ENCODE results near the gene MAML3. TPM values are rescaled to one million over a fixed set of nuclear protein-coding genes. Genes with fewer than 3 reads are reported as not detected.

MAML3 gene
- total and polyA plus RNA-seq, 7 experiments from 2014 or later = 0.53 to 9.4 (median 3.3) TPM

- Mint-ChIP-seq H3K36me3 (no peaks in the 10 kb centered on the region), H3K4me3 (peak overlapping the region in 1 of 10 donors; percentile 12), H3K27me3 (peaks cover 0 to 39% (median 0%) of the 10 kb centered on the region in 5 donors), H3K9me3 (peaks cover 0 to 2% (median 0%) of the 10 kb centered on the region in 11 donors), H3K27ac (no peak overlapping the region), H3K4me1 (peaks cover 9 to 32% (median 22%) of the 10 kb centered on the region in 7 donors)
- H3K9me3 ChIP-seq (ENCODE audit: control insufficient read depth in 2 of 3, low read length in 3 of 3) = no peaks in the 10 kb centered on the region
- no peak overlapping the region for H3K4me3 ChIP-seq (ENCODE audit: low read length)
- no peaks in the 10 kb centered on the region for H3K36me3 ChIP-seq (ENCODE audit: control insufficient read depth in 2 of 3, insufficient read depth in 3 of 3, low read length in 3 of 3)
- DNase-seq (no peak), ATAC-seq (no peak)
- no peaks in the 10 kb centered on the region for H3K27me3 ChIP-seq (ENCODE audit: control insufficient read depth in 2 of 2, insufficient read depth in 2 of 2, low read length in 2 of 2)
- peaks cover 0 to 6% of the 10 kb centered on the region in 2 donors for H3K4me1 ChIP-seq (ENCODE audit: control insufficient read depth in 2 of 2, insufficient read depth in 2 of 2, low read length in 2 of 2)
- intact Hi-C loops (cut with micrococcal nuclease) = loop anchor here (2.0 to 5.0 kb wide), 2 partner anchors 14 to 34 kb away; no protein-coding TSS in a partner anchor
- no peak overlapping the region for H3K27ac ChIP-seq (ENCODE audit: low read depth, low read length)
- ChIA-PET CTCF (no interaction called here), POLR2A (no interaction called here)
Observed at GRCh38 chr4:140080883-140081282, 73.1 kb downstream of the MAML3 start.

- ATAC-seq (no peak), DNase-seq (no peak)
- H3K27ac ChIP-seq (ENCODE audit: low read depth, low read length) = no peak overlapping the region
- H3K27me3 ChIP-seq (ENCODE audit: control insufficient read depth in 2 of 2, insufficient read depth in 2 of 2, low read length in 2 of 2) = no peaks in the 10 kb centered on the region
- no peaks in the 10 kb centered on the region for H3K9me3 ChIP-seq (ENCODE audit: control insufficient read depth in 2 of 3, low read length in 3 of 3)
- H3K4me3 ChIP-seq (ENCODE audit: low read length) = no peak overlapping the region
- peaks cover 0 to 6% of the 10 kb centered on the region in 2 donors for H3K4me1 ChIP-seq (ENCODE audit: control insufficient read depth in 2 of 2, insufficient read depth in 2 of 2, low read length in 2 of 2)
- H3K36me3 Mint-ChIP-seq = peaks cover 0 to 3% (median 0%) of the 10 kb centered on the region in 5 donors
- H3K9me3 Mint-ChIP-seq = no peaks in the 10 kb centered on the region
- H3K27me3 Mint-ChIP-seq = peaks cover 0 to 40% (median 0%) of the 10 kb centered on the region in 5 donors
- H3K4me1 Mint-ChIP-seq = peaks cover 7 to 44% (median 25%) of the 10 kb centered on the region in 7 donors
- no peak overlapping the region for H3K4me3 Mint-ChIP-seq
- ChIA-PET POLR2A (interaction anchor here (0.7 to 0.8 kb wide), 3 partner anchors 11 to 27 kb away, joined by 3 read pairs; no protein-coding TSS in a partner anchor), CTCF (no interaction called here)
- intact Hi-C loops (cut with micrococcal nuclease) = loop anchor here in 1 of 2 donors (1.0 kb wide), 1 partner anchor 8 kb away; no protein-coding TSS in a partner anchor
- H3K36me3 ChIP-seq (ENCODE audit: control insufficient read depth in 2 of 3, insufficient read depth in 3 of 3, low read length in 3 of 3) = no peaks in the 10 kb centered on the region
- peak overlapping the region in 2 of 9 donors; percentile 2 to 5 for H3K27ac Mint-ChIP-seq
Observed at GRCh38 chr4:140078366-140078765, 75.6 kb downstream of the MAML3 start.

DNA sequence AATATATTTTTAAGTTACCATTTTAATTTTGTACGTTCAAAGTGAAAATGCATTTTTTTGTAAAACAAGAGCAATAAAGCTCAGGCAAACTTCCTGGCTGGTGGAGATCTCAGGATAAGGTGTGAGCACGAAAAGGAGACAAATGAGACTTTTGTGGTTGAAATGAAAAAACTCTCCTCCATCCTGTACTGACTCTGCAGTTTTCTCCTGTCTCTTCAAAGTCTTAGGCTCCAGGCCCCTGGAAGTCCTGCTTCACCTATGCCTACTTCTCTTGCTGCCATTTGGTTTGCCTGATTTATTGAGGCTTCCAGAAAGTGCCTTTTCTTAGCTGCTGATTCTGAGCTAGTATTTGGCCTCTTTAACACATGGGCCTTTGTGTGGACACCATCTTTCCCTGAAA is 77.7 kb downstream of the MAML3 start:
- Histone ChIP-seq H3K9me3 (ENCODE audit: control insufficient read depth in 2 of 3, low read length in 3 of 3) (no peaks in the 10 kb centered on the region), H3K4me1 (ENCODE audit: control insufficient read depth in 2 of 2, insufficient read depth in 2 of 2, low read length in 2 of 2) (peaks cover 9 to 22% of the 10 kb centered on the region in 2 donors), H3K27ac (ENCODE audit: low read depth, low read length) (no peak overlapping the region), H3K27me3 (ENCODE audit: control insufficient read depth in 2 of 2, insufficient read depth in 2 of 2, low read length in 2 of 2) (no peaks in the 10 kb centered on the region), H3K36me3 (ENCODE audit: control insufficient read depth in 2 of 3, insufficient read depth in 3 of 3, low read length in 3 of 3) (no peaks in the 10 kb centered on the region), H3K4me3 (ENCODE audit: low read length) (no peak overlapping the region)
- Mint-ChIP-seq H3K4me3 (peak overlapping the region in 4 of 10 donors; percentile 20 to 60 (median 41)), H3K27ac (peak overlapping the region in 4 of 9 donors; percentile 38 to 71 (median 48)), H3K9me3 (peaks cover 0 to 1% (median 0%) of the 10 kb centered on the region in 11 donors), H3K4me1 (peaks cover 22 to 58% (median 44%) of the 10 kb centered on the region in 7 donors), H3K36me3 (peaks cover 0 to 3% (median 0%) of the 10 kb centered on the region in 5 donors), H3K27me3 (peaks cover 0 to 46% (median 0%) of the 10 kb centered on the region in 5 donors)
- DNase-seq (peak in 1 of 9 donors; percentile 19), ATAC-seq (no peak)
- intact Hi-C loops (cut with micrococcal nuclease) = no loop called here
- ChIA-PET CTCF (no interaction called here), POLR2A (interaction anchor here (0.6 kb wide), 1 partner anchor 17 kb away, joined by 3 read pairs; no protein-coding TSS in a partner anchor)

DNA sequence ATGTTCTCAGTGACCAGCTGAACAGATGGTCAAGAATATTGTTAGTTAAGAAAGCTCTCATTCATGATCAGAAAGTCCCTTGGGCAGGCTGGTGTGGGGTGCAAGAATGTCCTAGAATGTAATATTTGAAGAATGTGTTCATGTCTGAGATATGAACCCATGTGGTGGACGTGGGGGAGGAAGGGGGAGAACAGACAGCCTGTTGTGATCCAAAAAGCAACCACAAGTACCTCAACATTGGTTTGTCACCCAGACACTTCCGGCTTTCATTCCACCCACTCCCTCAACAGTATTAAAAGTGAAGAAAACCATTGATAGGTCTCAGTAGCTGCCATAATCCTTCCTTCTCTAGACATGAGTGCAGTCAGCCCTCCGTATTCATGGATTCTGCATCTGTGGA is 82.2 kb downstream of the MAML3 start:
- Histone ChIP-seq H3K9me3 (ENCODE audit: control insufficient read depth in 2 of 3, low read length in 3 of 3) (no peaks in the 10 kb centered on the region), H3K27ac (ENCODE audit: low read depth, low read length) (peak overlapping the region; percentile 54), H3K36me3 (ENCODE audit: control insufficient read depth in 2 of 3, insufficient read depth in 3 of 3, low read length in 3 of 3) (no peaks in the 10 kb centered on the region), H3K4me1 (ENCODE audit: control insufficient read depth in 2 of 2, insufficient read depth in 2 of 2, low read length in 2 of 2) (peaks cover 18 to 30% of the 10 kb centered on the region in 2 donors), H3K27me3 (ENCODE audit: control insufficient read depth in 2 of 2, insufficient read depth in 2 of 2, low read length in 2 of 2) (no peaks in the 10 kb centered on the region), H3K4me3 (ENCODE audit: low read length) (peak overlapping the region; percentile 33)
- peaks cover 0 to 59% (median 0%) of the 10 kb centered on the region in 5 donors for H3K27me3 Mint-ChIP-seq
- H3K36me3 Mint-ChIP-seq = peaks cover 0 to 9% (median 0%) of the 10 kb centered on the region in 5 donors
- ATAC-seq (peak; percentile 91), DNase-seq (peak in 8 of 9 donors; percentile 62 to 84 (median 78))
- H3K4me3 Mint-ChIP-seq = peak overlapping the region; percentile 69 to 91 (median 82)
- POLR2A ChIA-PET = interaction anchor here (0.6 to 3.2 kb wide), 6 partner anchors 10 to 301 kb away, joined by 3 to 53 read pairs (median 4); partner anchors contain the start of gene MAML3
- peaks cover 0 to 1% (median 0%) of the 10 kb centered on the region in 11 donors for H3K9me3 Mint-ChIP-seq
- intact Hi-C loops (cut with micrococcal nuclease) = loop anchor here (1.0 to 5.0 kb wide), 6 partner anchors 11 to 453 kb away; partner anchors contain the start of gene ELMOD2 (in 1 of the 2)
- peaks cover 41 to 61% (median 56%) of the 10 kb centered on the region in 7 donors for H3K4me1 Mint-ChIP-seq
- CTCF ChIA-PET = interaction anchor here (0.6 to 2.2 kb wide), 4 partner anchors 24 to 84 kb away, joined by 3 to 5 read pairs (median 3); no protein-coding TSS in a partner anchor
- H3K27ac Mint-ChIP-seq = peak overlapping the region; percentile 84 to 98 (median 91)

DNA sequence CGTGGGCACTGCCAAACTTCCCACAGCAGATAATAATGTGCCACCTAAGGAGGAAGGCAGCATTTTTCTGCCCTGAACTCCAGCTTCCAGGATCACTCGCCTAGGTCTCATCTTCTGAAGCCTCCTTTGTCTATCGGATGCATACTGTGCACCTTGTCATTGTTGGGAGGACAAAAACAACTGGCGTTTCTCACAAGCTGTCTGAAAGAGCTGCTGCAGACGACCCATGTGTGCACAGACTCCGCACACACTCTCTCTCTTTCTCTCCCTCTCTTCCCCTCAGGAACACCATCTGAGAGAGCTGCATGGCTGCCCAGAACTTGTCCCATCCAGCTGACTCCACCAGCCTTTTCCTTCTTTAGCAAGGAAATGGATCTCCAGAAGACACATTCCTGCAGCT is 83.0 kb downstream of the MAML3 start:
- Mint-ChIP-seq H3K27me3 (peaks cover 0 to 67% (median 0%) of the 10 kb centered on the region in 5 donors), H3K27ac (peak overlapping the region; percentile 84 to 98 (median 91)), H3K4me1 (peaks cover 33 to 53% (median 48%) of the 10 kb centered on the region in 7 donors), H3K4me3 (peak overlapping the region; percentile 69 to 91 (median 82)), H3K9me3 (peaks cover 0 to 1% (median 0%) of the 10 kb centered on the region in 11 donors), H3K36me3 (peaks cover 0 to 9% (median 0%) of the 10 kb centered on the region in 5 donors)
- H3K27me3 ChIP-seq (ENCODE audit: control insufficient read depth in 2 of 2, insufficient read depth in 2 of 2, low read length in 2 of 2) = no peaks in the 10 kb centered on the region
- H3K36me3 ChIP-seq (ENCODE audit: control insufficient read depth in 2 of 3, insufficient read depth in 3 of 3, low read length in 3 of 3) = no peaks in the 10 kb centered on the region
- H3K4me1 ChIP-seq (ENCODE audit: control insufficient read depth in 2 of 2, insufficient read depth in 2 of 2, low read length in 2 of 2) = peaks cover 18 to 24% of the 10 kb centered on the region in 2 donors
- no peak for DNase-seq
- ATAC-seq = peak; percentile 15
- intact Hi-C loops (cut with micrococcal nuclease) = loop anchor here (1.0 to 5.0 kb wide), 8 partner anchors 7 to 454 kb away; partner anchors contain the start of gene ELMOD2 (in 1 of the 2)
- H3K4me3 ChIP-seq (ENCODE audit: low read length) = peak overlapping the region; percentile 33
- POLR2A ChIA-PET = interaction anchor here (0.6 to 3.2 kb wide), 8 partner anchors 10 to 106 kb away, joined by 3 to 53 read pairs (median 6); partner anchors contain the start of gene MAML3
- CTCF ChIA-PET = interaction anchor here (0.6 to 2.2 kb wide), 6 partner anchors 12 to 79 kb away, joined by 3 to 8 read pairs (median 4); no protein-coding TSS in a partner anchor
- H3K9me3 ChIP-seq (ENCODE audit: control insufficient read depth in 2 of 3, low read length in 3 of 3) = no peaks in the 10 kb centered on the region
- H3K27ac ChIP-seq (ENCODE audit: low read depth, low read length) = peak overlapping the region; percentile 54

GRCh38 chr4:140070366-140070765 is 83.6 kb downstream of the MAML3 start:
- peak; percentile 35 for ATAC-seq
- CTCF ChIA-PET = interaction anchor here (1.2 to 2.2 kb wide), 4 partner anchors 11 to 80 kb away, joined by 3 to 5 read pairs (median 4); no protein-coding TSS in a partner anchor
- Histone ChIP-seq H3K36me3 (ENCODE audit: control insufficient read depth in 2 of 3, insufficient read depth in 3 of 3, low read length in 3 of 3) (no peaks in the 10 kb centered on the region), H3K4me3 (ENCODE audit: low read length) (peak overlapping the region; percentile 33), H3K9me3 (ENCODE audit: control insufficient read depth in 2 of 3, low read length in 3 of 3) (no peaks in the 10 kb centered on the region), H3K27me3 (ENCODE audit: control insufficient read depth in 2 of 2, insufficient read depth in 2 of 2, low read length in 2 of 2) (no peaks in the 10 kb centered on the region), H3K4me1 (ENCODE audit: control insufficient read depth in 2 of 2, insufficient read depth in 2 of 2, low read length in 2 of 2) (peaks cover 18 to 24% of the 10 kb centered on the region in 2 donors), H3K27ac (ENCODE audit: low read depth, low read length) (peak overlapping the region; percentile 54)
- DNase-seq = peak in 6 of 9 donors; percentile 20 to 52 (median 38)
- Mint-ChIP-seq H3K27me3 (peaks cover 0 to 73% (median 0%) of the 10 kb centered on the region in 5 donors), H3K9me3 (peaks cover 0 to 1% (median 0%) of the 10 kb centered on the region in 11 donors), H3K27ac (peak overlapping the region; percentile 84 to 98 (median 91)), H3K4me3 (peak overlapping the region; percentile 69 to 91 (median 82)), H3K4me1 (peaks cover 33 to 53% (median 47%) of the 10 kb centered on the region in 7 donors), H3K36me3 (peaks cover 0 to 9% (median 0%) of the 10 kb centered on the region in 5 donors)
- intact Hi-C loops (cut with micrococcal nuclease) = loop anchor here (1.0 to 5.0 kb wide), 7 partner anchors 8 to 454 kb away; partner anchors contain the start of gene ELMOD2 (in 1 of the 2)
- POLR2A ChIA-PET = interaction anchor here (0.9 to 3.2 kb wide), 8 partner anchors 9 to 173 kb away, joined by 3 to 53 read pairs (median 6); partner anchors contain the start of gene MAML3

Measured in naive thymus-derived CD4-positive, alpha-beta T cell (primary cell).